Measurements from ENCODE around the gene FAM9C. TPM values are rescaled to one million over a fixed set of nuclear protein-coding genes. Genes with fewer than 3 reads are reported as not detected.

FAM9C gene
- total RNA-seq (2022; extraction: Qiagen RNA extraction; ENCODE audit: low read depth), result 0.13 TPM in 1 of 5 replicates, not detected in the others

GRCh38 chrX:13044441-13044840 is at the start of gene FAM9C:
FAM9C (minus strand) TSS chrX:13044620; CDS start chrX:13043789, 831 bp downstream.

Other genes with a start within 250 kb of the FAM9C start
- not detected in 5 replicates for gene TLR7, start 177.5 kb downstream of the FAM9C start, total RNA-seq (2022; extraction: Qiagen RNA extraction; ENCODE audit: low read depth)
- not detected in 5 replicates for gene TLR8, start 138.0 kb downstream of the FAM9C start, total RNA-seq (2022; extraction: Qiagen RNA extraction; ENCODE audit: low read depth)
- 5,171 to 8,032 TPM (median 5,790 TPM) in 5 replicates for gene TMSB4X, start 69.5 kb downstream of the FAM9C start, total RNA-seq (2022; extraction: Qiagen RNA extraction; ENCODE audit: low read depth)

Data from A549 treated with GW870086 at 1 μM for 4 hours (cell line).